Gastrocnemius medialis (tissue), 4 donors: ENCODE measurements around the gene VSTM2L.

Source experiments
- POLR2A ChIP-seq, 2 donors: fragments of 450-650 bp; IDR thresholded peaks; one replicate each; pipeline ENCODE4 v1.6.1; 2017; ENCODE audit warnings: antibody characterized with exemption in 2 of 2, mild to moderate bottlenecking in 2 of 2, moderate library complexity in 2 of 2
- TF ChIP-seq, protein P1 (sequence below), 5 experiments: fragments of 450-650 bp in 3 of 5; fragments of 200-600 bp in 2 of 5; sonication (generic) in 2 of 5; IDR thresholded peaks in 4 of 5; conservative IDR thresholded peaks in 1 of 5; 1 replicate in 4 of 5; 2 replicates in 1 of 5; pipeline ENCODE4 v1.5.1; 2016 to 2019; ENCODE audit warnings: antibody characterized with exemption in 5 of 5, mild to moderate bottlenecking in 3 of 5, moderate library complexity in 3 of 5

DNA sequence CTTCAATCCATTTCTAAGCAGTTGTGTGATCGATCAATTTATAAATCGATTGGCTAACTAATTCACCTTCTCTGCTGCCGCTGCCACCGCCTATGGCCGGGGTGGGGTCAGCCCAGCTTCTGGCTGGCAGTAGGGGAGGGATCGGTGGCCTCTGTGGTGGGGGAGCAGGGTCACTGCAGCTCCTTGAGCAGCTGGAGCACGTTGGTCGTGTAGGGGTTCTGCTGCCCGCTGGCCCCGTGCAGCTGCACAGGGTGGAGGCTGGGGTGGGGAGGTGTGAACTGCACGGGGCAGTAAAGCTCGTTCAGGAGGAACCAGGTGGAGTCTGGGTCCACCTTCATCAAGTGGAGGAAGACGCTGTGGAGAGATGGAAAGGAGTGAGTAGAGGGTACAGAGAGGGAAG, 80.4 kb downstream of the VSTM2L start:
- no peak for TF ChIP-seq POLR2A (IDR thresholded peaks at IDR 0.05)
- TF ChIP-seq, protein P1, sequence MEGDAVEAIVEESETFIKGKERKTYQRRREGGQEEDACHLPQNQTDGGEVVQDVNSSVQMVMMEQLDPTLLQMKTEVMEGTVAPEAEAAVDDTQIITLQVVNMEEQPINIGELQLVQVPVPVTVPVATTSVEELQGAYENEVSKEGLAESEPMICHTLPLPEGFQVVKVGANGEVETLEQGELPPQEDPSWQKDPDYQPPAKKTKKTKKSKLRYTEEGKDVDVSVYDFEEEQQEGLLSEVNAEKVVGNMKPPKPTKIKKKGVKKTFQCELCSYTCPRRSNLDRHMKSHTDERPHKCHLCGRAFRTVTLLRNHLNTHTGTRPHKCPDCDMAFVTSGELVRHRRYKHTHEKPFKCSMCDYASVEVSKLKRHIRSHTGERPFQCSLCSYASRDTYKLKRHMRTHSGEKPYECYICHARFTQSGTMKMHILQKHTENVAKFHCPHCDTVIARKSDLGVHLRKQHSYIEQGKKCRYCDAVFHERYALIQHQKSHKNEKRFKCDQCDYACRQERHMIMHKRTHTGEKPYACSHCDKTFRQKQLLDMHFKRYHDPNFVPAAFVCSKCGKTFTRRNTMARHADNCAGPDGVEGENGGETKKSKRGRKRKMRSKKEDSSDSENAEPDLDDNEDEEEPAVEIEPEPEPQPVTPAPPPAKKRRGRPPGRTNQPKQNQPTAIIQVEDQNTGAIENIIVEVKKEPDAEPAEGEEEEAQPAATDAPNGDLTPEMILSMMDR (IDR thresholded peaks at IDR 0.05 in 4 of 5, conservative IDR thresholded peaks at IDR 0.05 in 1 of 5) = no peak
